GM18867 (cell line): Measurements from ENCODE around the gene INPP4B.
A peak's percentile ranks its signal among the peaks of the same experiment; 100 is the strongest.

Experiments
- ATAC-seq: cut with Tn5 transposase; IDR thresholded peaks from one replicate; pipeline ENCODE4 v1.9.1; 2021; ENCODE audit warnings: mild to moderate bottlenecking, moderate library complexity; ENCODE audit not compliant: unreplicated experiment

INPP4B gene

DNA sequence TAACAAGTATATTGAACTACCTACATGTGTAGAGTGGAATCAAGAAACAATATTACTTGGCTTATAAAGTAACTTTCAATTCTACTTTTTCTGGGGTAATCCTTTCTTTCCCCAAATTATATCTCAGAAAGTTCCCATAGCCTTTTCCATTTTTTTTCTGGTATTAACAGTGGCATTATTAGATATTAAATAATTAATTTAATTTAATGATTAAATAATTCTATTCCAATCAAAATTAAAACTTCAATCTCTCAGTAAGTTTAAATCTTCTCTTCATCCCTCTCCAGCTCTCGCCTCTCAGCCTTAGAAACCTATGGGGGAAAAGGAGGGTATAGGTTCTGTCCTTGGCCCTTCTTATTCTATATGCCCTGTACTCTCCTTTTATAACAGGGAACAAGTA, 262.4 kb downstream of the INPP4B start:
- ATAC-seq, result no peak

DNA sequence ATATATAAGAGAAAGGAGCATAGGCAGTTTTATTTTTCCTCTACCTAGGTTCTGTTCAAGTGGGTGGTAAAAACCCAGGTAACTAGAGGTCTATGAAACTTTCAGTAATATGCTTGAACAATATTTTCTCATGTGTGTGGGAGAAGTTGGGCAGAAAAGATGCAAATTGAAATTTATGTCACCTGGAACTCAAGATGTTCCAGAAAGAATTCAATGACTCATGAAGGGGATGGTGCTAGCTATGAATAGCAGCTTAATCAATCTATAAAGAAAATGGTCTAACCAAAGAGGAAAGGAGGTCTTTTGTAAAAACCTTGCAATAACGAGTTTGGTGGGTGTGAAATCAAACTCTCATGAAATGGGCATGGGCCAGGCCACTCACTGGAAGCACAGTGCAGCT, 263.8 kb downstream of the INPP4B start:
- no peak for ATAC-seq

DNA sequence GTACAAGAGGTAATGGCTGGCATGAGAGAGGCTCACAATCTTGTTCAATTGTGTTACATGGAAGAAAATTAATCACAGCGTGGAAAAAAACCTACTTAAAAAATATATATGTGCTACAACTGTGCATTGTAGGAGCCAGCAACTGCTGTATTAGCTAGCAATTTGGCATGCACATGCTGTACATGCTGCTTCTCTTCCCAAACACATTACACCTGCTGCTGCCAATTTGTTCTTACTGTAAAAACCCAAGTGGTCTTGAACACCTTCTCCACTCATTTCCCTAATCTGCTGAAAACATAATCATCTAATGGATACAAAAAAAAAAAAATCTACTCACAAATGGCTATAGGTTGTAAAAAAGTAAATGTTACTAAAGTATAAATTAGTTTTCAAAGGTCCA, 264.2 kb downstream of the INPP4B start:
- no peak for ATAC-seq

DNA sequence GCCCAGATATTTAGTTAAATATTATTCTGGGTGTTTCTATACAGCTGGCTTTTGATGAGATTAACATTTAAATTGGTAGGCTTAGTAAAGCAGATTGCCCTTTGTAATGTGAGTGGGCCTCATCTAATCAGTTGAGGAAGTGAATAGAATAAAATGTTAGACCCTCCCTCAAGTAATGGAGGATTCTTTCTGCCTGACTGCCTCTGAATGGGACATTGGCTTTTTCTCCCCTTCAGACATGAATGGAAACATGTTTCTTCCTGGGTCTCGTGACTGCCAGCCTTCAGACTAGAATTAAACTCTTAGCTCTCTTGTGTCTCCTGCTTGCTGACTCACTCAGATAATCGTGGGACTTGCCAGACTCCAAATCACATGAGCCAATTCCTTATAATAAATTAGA, 266.7 kb downstream of the INPP4B start:
- no peak for ATAC-seq

DNA sequence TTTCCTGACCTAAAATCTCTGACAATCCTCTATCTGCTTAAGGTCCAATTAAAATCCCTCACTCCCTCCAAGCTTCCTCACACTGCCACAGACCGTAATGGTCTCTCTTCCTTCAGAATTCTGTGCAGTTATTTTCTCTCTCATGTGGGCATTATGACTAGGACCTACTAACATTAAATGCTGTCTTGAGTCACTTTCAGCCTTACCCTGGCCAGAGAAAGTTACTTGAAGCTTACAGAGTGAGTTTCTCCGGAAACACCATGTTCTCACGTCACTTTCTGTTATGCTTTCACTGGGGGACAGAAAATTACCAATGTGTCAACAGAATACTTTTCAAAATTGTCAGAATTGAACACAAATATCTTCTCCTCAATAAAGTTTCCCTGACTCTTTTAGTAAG, 271.8 kb downstream of the INPP4B start:
- peak; percentile 79 for ATAC-seq

DNA sequence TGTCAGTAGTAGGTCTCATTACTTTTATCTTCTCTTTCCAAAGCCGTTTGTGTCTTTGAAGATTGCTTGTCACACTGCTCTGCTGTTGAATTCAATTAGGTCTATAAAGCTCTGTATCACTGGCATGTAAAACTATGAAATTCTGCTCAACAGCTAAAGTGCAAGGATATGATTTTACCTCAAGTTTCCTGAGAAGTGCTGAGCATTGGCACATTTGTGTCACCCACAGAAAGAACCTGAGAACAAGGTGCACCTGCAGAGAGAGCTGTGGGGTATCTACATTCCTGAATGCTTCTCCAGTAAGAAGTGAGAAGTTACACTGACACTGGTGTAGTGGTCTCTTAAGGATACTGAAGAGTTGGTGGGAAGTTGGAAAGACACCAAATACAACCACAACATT, 274.0 kb downstream of the INPP4B start:
- ATAC-seq, result no peak

DNA sequence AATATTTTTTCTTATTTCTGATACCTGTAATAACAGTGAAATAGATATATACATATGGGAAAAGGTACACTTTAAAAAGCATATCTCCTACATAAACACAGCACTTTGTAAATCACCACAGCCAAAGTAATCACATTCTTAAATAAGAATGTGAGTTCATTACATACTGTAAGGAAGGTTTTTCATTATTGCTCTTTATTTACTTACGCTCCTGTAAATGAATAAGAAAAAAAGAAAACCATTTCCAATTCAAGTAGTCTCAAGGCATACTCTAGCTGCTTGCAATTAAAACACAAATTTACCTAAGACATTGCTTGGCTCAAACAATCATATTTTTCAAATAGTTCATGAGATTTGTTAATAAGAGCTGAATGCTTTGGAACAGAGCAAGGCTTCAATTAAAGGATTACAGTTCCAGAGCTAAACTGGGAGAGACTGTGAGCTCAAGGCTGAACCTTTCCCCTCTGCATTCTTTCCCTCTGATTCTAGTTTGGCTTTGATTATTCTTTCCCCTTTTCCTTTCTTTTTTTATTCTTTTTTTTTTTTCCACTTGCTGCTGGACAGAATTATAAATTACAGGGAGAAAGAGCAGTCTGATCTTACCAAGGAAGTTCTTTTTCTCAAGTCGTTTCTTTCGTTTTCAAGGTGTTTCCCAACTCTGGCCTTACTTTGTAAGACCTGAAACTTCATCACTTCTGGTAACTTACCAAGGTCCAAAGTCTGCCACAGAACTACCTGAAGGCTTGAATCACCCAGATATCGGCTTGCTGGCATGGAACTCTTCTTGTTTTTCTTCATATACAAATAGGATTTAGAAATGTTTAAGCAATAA, 278.3 kb downstream of the INPP4B start:
- ATAC-seq, result peak; percentile 52

DNA sequence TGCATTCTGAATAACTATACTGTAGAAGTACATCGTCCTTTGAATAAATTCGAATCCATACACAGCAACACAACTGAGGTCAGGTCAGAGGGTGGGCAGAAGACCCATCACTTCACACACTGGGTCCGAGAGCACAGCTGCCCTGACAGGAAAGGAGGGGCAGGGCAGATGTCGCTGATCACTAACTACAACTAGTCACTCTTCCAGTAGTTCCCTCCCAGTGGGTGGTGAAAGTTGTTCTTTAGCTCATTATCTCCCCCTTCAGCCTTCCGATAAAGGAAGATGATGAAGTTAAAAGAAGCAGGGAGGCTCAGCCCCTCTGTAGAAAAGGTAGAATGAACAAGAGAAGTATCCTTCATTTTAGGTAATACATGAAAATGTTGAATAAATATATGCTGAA, 278.9 kb downstream of the INPP4B start:
- peak; percentile 33 for ATAC-seq

DNA sequence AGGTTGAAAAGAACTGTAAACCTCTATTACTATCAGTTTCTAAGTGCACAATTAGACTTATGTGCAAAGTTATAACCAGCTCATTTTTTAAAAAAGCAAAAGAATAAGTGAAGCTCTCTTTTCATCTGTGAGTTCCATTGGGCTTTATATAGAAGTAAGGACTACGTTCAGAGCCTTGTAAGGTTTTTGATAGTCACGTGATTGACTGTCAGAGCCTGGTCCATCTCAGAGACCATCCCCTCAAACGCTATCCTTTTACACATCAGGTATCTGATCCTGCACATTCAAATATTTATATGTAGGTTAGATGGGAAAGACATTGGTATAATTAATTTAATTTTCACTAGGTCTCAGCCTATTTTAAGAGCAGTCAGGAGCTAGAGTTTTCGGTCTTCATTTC, 279.3 kb downstream of the INPP4B start:
- ATAC-seq, result no peak

DNA sequence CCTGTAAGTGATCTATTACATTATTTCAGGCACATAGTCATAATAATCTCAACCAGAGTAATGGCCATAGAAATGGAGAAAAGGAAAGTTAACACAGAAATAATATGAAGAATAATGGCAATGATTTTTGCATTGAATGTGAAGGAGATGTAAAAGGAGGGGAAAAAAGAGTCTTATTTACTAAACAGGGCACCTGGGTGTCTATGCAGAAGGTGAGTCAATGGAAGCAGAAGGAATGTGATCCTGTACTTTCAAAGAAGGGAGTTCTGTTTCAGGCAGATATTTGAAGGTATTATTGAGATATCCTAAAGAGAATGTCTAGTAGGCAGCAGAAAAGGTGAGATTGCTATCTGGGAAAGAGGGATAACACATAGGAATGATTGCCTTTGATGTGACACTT, 279.9 kb downstream of the INPP4B start:
- ATAC-seq, result no peak

DNA sequence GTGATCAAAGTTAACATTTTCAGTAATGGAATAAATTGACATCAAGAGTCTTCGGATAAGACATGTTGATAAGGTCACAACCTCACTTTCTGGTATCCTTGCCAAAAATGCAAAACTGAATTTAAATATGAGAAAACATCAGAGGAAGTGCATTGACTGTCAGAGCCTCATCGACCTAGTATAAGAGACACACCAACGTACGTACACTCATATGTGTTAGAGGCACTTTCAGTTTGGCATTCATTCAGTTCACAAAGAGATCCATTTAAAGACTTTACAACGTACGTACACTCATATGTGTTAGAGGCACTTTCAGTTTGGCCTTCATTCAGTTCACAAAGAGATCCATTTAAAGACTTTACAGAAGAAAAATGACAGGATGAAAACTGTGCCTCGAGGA, 280.3 kb downstream of the INPP4B start:
- ATAC-seq, result peak; percentile 51

DNA sequence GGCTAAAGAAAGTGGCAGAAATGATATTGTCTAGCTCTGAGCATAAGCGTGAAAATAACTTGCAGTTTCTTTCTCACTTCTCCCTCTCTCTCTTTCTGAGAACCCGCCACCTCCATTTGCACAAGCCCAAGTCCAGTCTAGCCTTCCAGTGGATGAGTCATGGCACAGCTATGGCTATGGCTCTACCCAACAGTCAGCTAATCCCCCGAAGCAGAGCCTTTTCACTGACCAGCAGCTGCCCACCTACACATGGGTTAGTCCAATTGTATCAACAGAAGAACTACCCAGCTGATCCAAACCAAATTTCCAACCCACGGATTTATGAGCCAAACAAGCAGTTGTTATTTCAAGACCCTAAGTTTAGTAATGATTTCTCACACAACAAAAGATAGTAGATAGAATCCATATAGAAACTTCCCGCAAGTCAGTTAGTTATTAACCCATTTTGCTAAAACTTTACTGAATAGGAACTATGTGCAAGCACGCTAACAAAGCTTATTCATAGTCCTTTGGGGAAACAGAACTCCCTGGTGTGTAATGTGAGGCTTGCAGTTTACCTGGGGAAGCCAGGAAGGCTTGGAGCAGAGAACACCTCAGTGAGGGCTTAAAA, 282.3 kb downstream of the INPP4B start:
- ATAC-seq, result peak; percentile 36

DNA sequence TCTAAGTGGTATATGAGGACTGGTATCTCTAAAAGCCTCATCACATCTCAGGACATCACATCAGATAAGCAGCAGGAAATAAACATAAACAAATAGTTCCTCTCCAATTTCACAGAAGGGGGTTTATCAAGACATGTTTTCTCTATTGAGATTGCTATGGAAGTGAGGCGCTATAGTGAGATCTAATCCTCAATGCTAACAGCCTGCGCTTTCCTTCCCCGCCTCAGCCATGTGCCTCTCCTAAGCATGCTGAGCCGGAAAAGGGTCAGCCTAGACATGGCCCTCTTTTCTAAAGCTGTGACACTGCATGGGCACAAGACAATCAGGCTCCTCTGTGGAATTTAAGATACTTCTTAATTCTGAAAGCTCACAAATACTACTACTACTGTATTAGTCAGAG, 286.1 kb downstream of the INPP4B start:
- ATAC-seq, result no peak

DNA sequence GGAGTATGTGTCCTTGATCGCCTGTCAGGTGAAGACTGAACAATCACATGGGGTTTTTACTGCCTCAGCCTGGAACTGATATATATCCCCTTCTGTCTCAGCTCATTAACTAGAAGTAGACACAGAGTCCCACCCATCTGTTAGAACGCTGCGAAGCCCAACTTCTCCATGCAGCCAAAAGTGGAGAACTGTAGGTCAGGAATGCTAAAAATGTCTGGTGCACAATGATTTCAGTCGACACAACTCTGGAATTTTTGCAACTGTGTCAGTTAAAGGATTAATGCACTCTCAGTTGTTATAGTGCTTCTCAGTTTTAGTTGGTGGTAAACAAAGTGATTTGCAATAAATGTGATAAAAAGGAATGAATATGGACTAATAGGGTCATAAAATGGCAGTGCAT, 287.2 kb downstream of the INPP4B start:
- no peak for ATAC-seq

DNA sequence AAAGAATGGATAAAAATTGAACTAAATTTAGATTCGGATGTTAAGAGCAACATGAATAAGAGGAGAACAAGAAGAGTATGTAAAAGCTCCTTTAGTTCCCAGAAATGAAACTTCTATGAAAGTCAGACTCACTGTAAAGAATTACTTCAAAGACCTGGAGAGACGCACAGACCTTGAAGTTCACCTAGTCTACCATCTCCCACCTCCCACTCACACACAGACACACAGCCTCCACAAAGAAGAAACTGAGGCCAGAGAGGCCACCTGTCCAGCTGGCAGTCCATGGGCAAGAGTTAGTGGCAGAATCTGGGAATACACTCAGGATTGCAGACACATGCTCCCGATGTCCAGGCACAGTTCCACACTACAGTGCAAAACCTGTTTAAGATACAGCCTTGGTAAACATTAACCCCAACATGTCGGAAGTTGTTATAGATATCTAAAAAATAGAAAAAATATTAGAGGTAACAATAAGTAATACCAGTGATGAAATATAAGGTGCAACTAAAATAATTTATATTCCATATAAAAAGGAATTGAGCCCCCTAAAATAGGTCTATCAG, 288.8 kb downstream of the INPP4B start:
- no peak for ATAC-seq

DNA sequence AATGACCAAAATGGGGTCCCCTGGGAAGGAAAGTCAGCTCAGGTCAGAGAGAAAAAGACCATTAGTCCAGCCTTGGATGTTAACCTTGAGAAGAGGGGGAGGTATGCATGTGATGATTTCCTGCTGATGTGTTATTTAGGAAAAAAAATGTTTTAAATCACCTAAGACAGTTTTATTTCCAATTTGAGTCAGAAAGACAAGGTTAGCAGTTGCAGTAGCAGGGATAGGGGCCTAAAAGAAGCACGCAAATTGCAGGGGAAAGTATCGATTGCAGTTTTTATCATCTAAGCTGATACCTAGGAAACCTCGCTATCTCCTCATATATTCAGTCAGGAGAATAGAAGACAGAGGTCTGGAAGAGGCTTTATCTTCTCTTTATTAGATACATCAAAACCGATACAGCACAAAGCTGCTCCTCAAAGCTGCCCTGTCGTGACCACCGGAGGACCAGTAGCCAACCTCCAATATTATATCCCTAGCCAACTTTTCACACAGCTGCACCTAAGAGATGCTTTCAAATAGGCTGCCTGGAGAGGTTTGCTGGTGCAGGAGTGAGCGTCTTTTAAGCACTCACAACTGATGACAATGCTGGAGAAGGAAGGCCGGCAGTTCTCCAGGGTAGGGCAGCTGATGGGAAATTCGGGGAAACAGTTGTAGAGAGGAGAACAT, 289.4 kb downstream of the INPP4B start:
- ATAC-seq, result no peak

DNA sequence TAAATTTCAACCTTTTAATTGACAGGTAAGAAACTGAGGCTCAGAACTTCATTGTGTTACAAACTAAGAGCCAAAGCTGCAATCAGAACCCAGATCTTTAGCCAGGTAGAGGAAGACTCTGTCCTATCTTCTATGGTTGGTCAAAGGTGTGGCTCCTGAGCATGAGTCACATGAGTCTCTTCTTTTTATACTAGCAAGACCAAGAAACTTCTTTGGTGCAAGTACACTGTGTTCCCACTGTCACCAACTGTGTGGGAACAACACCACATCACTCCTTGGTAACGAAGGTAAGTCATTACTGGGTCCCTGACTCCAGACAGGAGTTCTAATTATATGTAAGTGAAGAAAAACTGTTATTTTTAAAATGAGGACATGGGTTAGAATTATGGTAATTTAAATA, 290.1 kb downstream of the INPP4B start:
- ATAC-seq, result no peak

DNA sequence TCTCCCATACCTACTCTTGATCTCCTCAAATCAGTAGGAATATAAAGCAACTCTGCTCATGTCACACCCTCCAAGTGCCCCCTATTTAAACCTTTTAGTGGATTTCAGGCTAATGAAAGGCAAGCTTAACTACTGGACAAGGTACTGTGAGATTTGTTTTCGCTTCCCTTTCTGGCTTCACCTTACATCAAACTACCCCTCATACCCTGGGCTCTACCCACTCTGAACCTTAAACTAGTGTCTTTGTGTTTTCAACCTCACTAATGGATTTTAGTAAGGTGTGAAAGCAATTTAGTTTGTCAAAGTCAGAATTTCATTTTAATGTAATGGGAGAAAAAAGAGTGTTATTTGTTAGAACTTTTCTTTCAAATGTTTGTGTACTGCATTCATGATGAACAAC, 291.7 kb downstream of the INPP4B start:
- no peak for ATAC-seq

DNA sequence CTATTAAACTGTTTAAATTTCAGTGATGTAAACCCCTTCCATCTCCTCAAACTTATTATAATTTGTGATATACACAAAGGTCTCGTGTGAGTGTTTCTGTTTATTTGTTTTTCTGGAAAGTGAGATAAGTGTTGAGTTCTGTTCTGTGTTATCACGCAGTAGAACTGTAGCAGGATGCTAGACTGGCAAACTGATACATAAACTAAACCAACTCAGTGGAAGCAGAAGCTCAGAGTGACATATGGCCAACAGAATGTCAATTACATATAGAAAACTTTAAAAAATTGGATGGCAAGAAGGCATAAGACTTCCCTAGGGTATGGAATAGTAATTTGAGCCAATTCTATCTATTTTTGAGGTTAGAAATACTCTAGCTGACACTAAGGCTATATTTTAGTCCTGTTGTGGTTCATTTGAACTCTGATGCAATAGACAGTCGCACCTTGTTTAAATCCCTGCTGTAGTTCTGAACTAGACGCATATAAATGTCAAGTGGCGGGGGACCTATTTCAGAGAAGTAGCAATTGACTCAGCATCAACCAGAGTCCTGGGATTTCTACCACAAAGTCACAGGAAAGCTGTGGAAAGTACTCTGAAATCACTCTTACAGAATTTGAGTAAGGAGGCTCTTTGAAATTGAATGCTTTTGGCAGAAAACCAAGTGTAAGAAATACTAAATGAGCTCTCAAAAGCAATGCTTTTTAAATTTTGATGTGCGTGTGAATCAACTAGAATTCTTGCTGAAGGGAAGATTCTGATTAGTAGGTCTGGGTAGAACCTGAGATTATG, 294.4 kb downstream of the INPP4B start:
- ATAC-seq, result no peak

DNA sequence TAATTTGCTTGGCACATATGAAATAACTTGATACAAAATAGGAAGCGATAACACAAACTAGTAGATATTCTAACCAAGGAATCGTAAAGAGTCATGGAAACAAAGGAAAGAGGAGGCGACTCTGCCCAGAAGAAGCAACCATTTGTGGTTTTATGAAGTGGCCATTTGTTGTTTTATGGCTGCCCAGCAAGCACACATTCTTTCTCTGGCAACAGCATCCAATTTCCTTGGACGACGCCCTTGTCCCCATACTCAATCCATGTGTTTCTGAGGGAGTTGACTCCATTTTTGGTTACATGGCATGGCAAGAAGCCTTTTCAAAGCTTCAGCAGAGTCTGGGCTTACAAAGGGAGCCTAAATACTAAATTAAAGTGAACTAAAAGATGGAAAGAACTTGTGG, 295.1 kb downstream of the INPP4B start:
- ATAC-seq, result no peak
